ENCODE results near the gene CHP1.
A peak's percentile ranks its signal among the peaks of the same experiment; 100 is the strongest.
"Not testable (repeated sequence)": the region's sequence is repeated elsewhere in the genome, so short reads cannot be mapped to it uniquely, and the experiment has no call there.

The CHP1 gene

GRCh38 chr15:41258750-41259471 lies 27.8 kb downstream of the CHP1 start:
- DNase-seq, result no peak

- no peak for DNase-seq
Observed at GRCh38 chr15:41259546-41260189, 28.6 kb downstream of the CHP1 start.

GRCh38 chr15:41260924-41261323 lies 29.9 kb downstream of the CHP1 start:
- DNase-seq, result not testable (repeated sequence)

- no peak for DNase-seq
Observed at GRCh38 chr15:41262571-41262970, 31.5 kb downstream of the CHP1 start.

GRCh38 chr15:41263891-41264351 lies 32.9 kb downstream of the CHP1 start:
- no peak for DNase-seq

GRCh38 chr15:41269887-41270286 lies 38.8 kb downstream of the CHP1 start:
- DNase-seq, result no peak

- no peak for DNase-seq
Observed at GRCh38 chr15:41276831-41277230, 45.8 kb downstream of the CHP1 start.

GRCh38 chr15:41278319-41278718 lies 47.3 kb downstream of the CHP1 start:
- no peak for DNase-seq

GRCh38 chr15:41279535-41280283 lies 48.6 kb downstream of the CHP1 start:
- no peak for DNase-seq

- no peak for DNase-seq
Observed at GRCh38 chr15:41281236-41281635, 50.2 kb downstream of the CHP1 start.

- not testable (repeated sequence) for DNase-seq
Observed at GRCh38 chr15:41282436-41282835, 51.4 kb downstream of the CHP1 start.

GRCh38 chr15:41282980-41283652 lies 52.0 kb downstream of the CHP1 start:
- DNase-seq, result not testable (repeated sequence)

- peak; percentile 94 for DNase-seq
Observed at GRCh38 chr15:41283653-41284426, 52.8 kb downstream of the CHP1 start.

- no peak for DNase-seq
Observed at GRCh38 chr15:41284427-41285177, 53.5 kb downstream of the CHP1 start.

- no peak for DNase-seq
Observed at GRCh38 chr15:41285285-41285684, 54.2 kb downstream of the CHP1 start.

- DNase-seq, result no peak
Observed at GRCh38 chr15:41286665-41287333, 55.7 kb downstream of the CHP1 start.

- no peak for DNase-seq
Observed at GRCh38 chr15:41288464-41288863, 57.4 kb downstream of the CHP1 start.

- DNase-seq, result no peak
Observed at GRCh38 chr15:41289953-41290352, 58.9 kb downstream of the CHP1 start.

- no peak for DNase-seq
Observed at GRCh38 chr15:41291065-41291631, 60.1 kb downstream of the CHP1 start.

- DNase-seq, result no peak
Observed at GRCh38 chr15:41292521-41292920, 61.5 kb downstream of the CHP1 start.

- DNase-seq, result not testable (repeated sequence)
Observed at GRCh38 chr15:41301139-41301538, 70.1 kb downstream of the CHP1 start.
